ENCODE results near the gene PTER.

The PTER gene

GRCh38 chr10:16440396-16441133, 3.8 kb downstream of the PTER start:
- Histone ChIP-seq H3K4me3 (ENCODE audit: low read length) (no peak overlapping the region), H3K4me2 (ENCODE audit: low read length) (no peak overlapping the region)
- TF ChIP-seq EZH2phosphoT487 (IDR thresholded peaks at IDR 0.05; ENCODE audit: low read depth): no peak
- no peak for TF ChIP-seq CTCF (IDR thresholded peaks at IDR 0.05; ENCODE audit: low read depth, low read length)

DNA sequence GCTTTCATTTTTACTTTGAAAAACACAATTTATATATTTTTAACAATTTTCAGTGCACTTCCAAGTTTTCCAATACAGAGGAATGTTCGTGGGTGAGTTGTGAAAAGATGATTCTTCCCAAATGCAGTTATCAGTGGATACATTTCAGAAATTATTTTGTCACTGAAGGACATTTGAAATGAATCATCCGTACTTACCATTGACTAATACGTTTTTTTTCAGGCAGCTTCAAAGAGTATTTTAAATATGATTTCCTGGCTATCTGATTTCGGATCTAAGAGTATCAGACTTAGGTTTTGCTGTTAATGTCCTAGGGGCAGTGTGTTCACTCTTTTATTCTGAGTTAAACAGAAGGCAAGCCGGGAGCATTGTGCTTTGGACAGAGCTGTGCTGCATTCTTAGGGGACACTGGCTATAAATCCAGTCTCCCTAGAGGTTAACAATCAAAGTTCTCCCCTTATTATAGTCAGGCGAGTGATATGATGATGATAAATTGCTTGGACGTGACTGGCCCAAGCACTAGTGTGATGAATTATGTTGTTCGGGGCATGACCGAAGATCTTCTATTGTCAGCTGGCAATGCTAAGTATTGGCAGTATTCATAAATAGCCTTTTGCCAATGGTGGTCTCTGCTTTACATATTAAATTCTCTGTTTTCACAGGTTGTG, 4.5 kb downstream of the PTER start:
- H4K20me1 ChIP-seq (ENCODE audit: insufficient read depth, low read length): no peaks in the 10 kb centered on the region
- no peak overlapping the region for H3K4me2 ChIP-seq (ENCODE audit: low read length)
- H3K9ac ChIP-seq (ENCODE audit: low read length): no peak overlapping the region
- no peaks in the 10 kb centered on the region for H3K9me3 ChIP-seq (ENCODE audit: insufficient read depth, low read length)
- H3K4me3 ChIP-seq (ENCODE audit: low read length): no peak overlapping the region
- no peaks in the 10 kb centered on the region for H3K36me3 ChIP-seq (replicated peaks; ENCODE audit: low read depth, low read length)
- H3K27ac ChIP-seq (ENCODE audit: low read length): no peak overlapping the region
- no peak overlapping the region for H2AFZ ChIP-seq (ENCODE audit: low read depth, low read length)
- no peaks in the 10 kb centered on the region for H3K27me3 ChIP-seq (ENCODE audit: low read depth, low read length)
- H3K4me1 ChIP-seq (ENCODE audit: low read length): peaks cover 5% of the 10 kb centered on the region; the same call in 1 of the 2 replicates
- no peak for TF ChIP-seq CTCF (IDR thresholded peaks at IDR 0.05; ENCODE audit: low read depth, low read length)
- no peak for TF ChIP-seq EZH2phosphoT487 (IDR thresholded peaks at IDR 0.05; ENCODE audit: low read depth)
- H3K79me2 ChIP-seq (ENCODE audit: low read length): peaks cover 11% of the 10 kb centered on the region

More at GRCh38 chr10:16440396-16441133, 3.8 kb downstream of the PTER start:
- no peaks in the 10 kb centered on the region for H3K9me3 ChIP-seq (ENCODE audit: insufficient read depth, low read length)
- no peak overlapping the region for H2AFZ ChIP-seq (ENCODE audit: low read depth, low read length)
- H3K36me3 ChIP-seq (replicated peaks; ENCODE audit: low read depth, low read length): no peaks in the 10 kb centered on the region
- no peaks in the 10 kb centered on the region for H4K20me1 ChIP-seq (ENCODE audit: insufficient read depth, low read length)
- H3K4me1 ChIP-seq (ENCODE audit: low read length): peaks cover 5% of the 10 kb centered on the region; the same call in 1 of the 2 replicates
- H3K27ac ChIP-seq (ENCODE audit: low read length): no peak overlapping the region
- H3K27me3 ChIP-seq (ENCODE audit: low read depth, low read length): no peaks in the 10 kb centered on the region
- H3K9ac ChIP-seq (ENCODE audit: low read length): no peak overlapping the region
- H3K79me2 ChIP-seq (ENCODE audit: low read length): peaks cover 11% of the 10 kb centered on the region

- Histone ChIP-seq H4K20me1 (ENCODE audit: insufficient read depth, low read length) (no peaks in the 10 kb centered on the region), H3K4me3 (ENCODE audit: low read length) (no peak overlapping the region), H3K36me3 (replicated peaks; ENCODE audit: low read depth, low read length) (no peaks in the 10 kb centered on the region), H3K79me2 (ENCODE audit: low read length) (peaks cover 4% of the 10 kb centered on the region; the same call in 1 of the 2 replicates), H3K4me2 (ENCODE audit: low read length) (no peak overlapping the region), H3K4me1 (ENCODE audit: low read length) (no peaks in the 10 kb centered on the region), H3K27ac (ENCODE audit: low read length) (no peak overlapping the region), H3K27me3 (ENCODE audit: low read depth, low read length) (no peaks in the 10 kb centered on the region), H2AFZ (ENCODE audit: low read depth, low read length) (no peak overlapping the region), H3K9me3 (ENCODE audit: insufficient read depth, low read length) (no peaks in the 10 kb centered on the region), H3K9ac (ENCODE audit: low read length) (no peak overlapping the region)
- no peak for TF ChIP-seq EZH2phosphoT487 (IDR thresholded peaks at IDR 0.05; ENCODE audit: low read depth)
- no peak for TF ChIP-seq CTCF (IDR thresholded peaks at IDR 0.05; ENCODE audit: low read depth, low read length)
These were observed 6.1 kb downstream of the PTER start for GRCh38 chr10:16442914-16443313.

GRCh38 chr10:16445770-16446469, 9.1 kb downstream of the PTER start:
- Histone ChIP-seq H3K4me2 (ENCODE audit: low read length) (no peak overlapping the region), H3K36me3 (replicated peaks; ENCODE audit: low read depth, low read length) (no peaks in the 10 kb centered on the region), H4K20me1 (ENCODE audit: insufficient read depth, low read length) (no peaks in the 10 kb centered on the region), H2AFZ (ENCODE audit: low read depth, low read length) (no peak overlapping the region), H3K4me3 (ENCODE audit: low read length) (no peak overlapping the region), H3K79me2 (ENCODE audit: low read length) (0 out of 2 replicates have a peak, but pooled peaks cover 4% of the 10 kb centered on the region), H3K27me3 (ENCODE audit: low read depth, low read length) (no peaks in the 10 kb centered on the region), H3K9ac (ENCODE audit: low read length) (no peak overlapping the region), H3K27ac (ENCODE audit: low read length) (no peak overlapping the region), H3K4me1 (ENCODE audit: low read length) (no peaks in the 10 kb centered on the region), H3K9me3 (ENCODE audit: insufficient read depth, low read length) (no peaks in the 10 kb centered on the region)
- TF ChIP-seq CTCF (IDR thresholded peaks at IDR 0.05; ENCODE audit: low read depth, low read length): no peak
- no peak for TF ChIP-seq EZH2phosphoT487 (IDR thresholded peaks at IDR 0.05; ENCODE audit: low read depth)
